22Rv1 (cell line): ENCODE data around the gene RASAL1.

Experiments used
- CTCF ChIP-seq: fragments of 450-650 bp; IDR thresholded peaks from 2 replicates; pipeline ENCODE4 v1.5.1; 2017; ENCODE audit warnings: mild to moderate bottlenecking
- ZFX ChIP-seq: fragments of 450-650 bp; IDR thresholded peaks from 2 replicates; pipeline ENCODE4 v1.6.1; 2017; ENCODE audit warnings: antibody characterized with exemption, borderline replicate concordance

- no peak for TF ChIP-seq CTCF
- no peak for TF ChIP-seq ZFX
Observed at GRCh38 chr12:113151655-113152054, 16.1 kb upstream of the RASAL1 start.
